ENCODE results near the gene RNF157.
A peak's percentile ranks its signal among the peaks of the same experiment; 100 is the strongest.

Gene RNF157

DNA sequence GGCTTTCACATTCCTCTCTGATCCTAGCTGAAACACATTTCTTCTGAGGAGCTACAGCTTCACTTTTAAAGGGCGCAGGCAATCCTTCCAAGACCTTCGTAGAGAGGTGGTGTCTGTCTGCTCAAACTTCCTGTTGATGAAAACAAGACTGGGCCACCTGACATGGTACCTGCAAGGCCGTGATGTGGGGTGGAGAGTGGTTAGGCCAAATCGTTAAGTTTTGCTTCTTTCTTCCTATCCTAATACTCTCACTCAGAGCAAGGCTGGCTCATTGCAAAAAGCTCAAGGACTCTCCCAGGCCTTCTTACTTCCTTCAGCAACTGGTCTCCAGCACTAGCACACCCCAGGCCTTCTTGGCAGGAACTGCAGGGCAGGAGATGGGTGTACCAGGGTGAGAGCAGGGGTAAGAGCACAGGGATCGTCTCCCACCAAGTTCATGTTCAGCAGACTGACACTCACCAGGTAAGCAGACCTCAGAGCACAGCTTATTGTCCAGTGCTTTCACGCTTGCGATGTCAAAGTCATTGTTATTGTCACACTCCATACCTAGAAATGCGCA is 88.3 kb downstream of the RNF157 start:
- peaks cover 0 to 21% (median 7%) of the 10 kb centered on the region in 5 donors for H3K36me3 ChIP-seq (ENCODE audit: control insufficient read depth in 5 of 5, insufficient read depth in 5 of 5, low read length in 5 of 5)
- peaks cover 0 to 5% (median 0%) of the 10 kb centered on the region in 5 donors for H3K4me1 ChIP-seq (ENCODE audit: control insufficient read depth in 5 of 5, insufficient read depth in 5 of 5, low read length in 5 of 5)
- H3K27ac ChIP-seq (ENCODE audit: low read depth, low read length) = no peak overlapping the region
- H3K27me3 ChIP-seq (ENCODE audit: control insufficient read depth in 5 of 5, insufficient read depth in 4 of 5, low read length in 5 of 5) = no peaks in the 10 kb centered on the region
- no peak overlapping the region for H3K9ac ChIP-seq (ENCODE audit: low read length in 5 of 5)
- H3K4me3 ChIP-seq (ENCODE audit: low read depth in 1 of 5, low read length in 5 of 5) = no peak overlapping the region
- no peaks in the 10 kb centered on the region for H3K9me3 ChIP-seq (ENCODE audit: control insufficient read depth in 5 of 5, low read length in 5 of 5)

DNA sequence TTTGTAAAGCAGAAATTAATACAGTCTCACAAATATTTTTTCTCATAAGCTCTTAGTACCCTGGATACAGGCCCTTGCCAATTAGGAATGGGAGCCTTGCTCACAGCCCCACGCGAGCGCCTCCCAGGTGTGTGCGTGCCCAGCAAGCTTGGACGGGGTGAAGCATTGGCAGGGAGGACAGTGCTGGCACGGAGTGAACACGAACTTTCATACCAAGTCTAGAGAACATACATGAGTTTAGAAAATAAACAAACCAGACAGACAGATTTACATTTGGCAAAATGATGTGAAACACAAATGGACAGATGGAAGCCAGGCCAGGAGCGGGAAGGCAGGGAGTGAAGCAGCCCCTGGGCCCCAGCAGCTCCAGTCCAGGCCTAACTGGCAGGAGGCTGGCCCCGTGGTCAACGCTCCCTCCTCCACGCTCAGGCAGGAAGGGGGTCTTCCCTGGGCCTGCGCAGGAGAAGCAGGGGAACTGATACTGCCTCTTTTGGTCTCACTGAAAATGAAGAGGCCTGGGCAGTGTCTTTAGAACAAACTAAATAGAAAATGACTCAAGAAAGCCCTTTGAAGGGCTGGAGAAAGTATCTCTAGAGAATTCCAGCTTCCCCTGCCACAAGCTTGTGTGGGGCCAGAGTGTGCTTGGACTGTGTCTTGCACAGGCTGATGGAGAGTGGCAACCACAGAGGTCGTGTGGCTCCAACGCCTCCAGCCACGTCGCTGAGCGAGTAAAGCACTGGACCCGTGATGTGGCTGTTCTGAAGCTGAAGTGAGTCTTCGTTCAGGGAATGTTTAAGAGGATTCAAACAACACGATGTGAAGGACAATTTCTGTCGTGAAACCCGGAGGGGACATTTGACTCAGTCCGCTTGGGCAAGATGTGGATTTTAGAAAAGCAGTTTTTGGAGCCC is 89.3 kb downstream of the RNF157 start:
- peaks cover 0 to 15% (median 6%) of the 10 kb centered on the region in 5 donors for H3K4me1 ChIP-seq (ENCODE audit: control insufficient read depth in 5 of 5, insufficient read depth in 5 of 5, low read length in 5 of 5)
- H3K4me3 ChIP-seq (ENCODE audit: low read depth in 1 of 5, low read length in 5 of 5) = no peak overlapping the region
- no peaks in the 10 kb centered on the region for H3K27me3 ChIP-seq (ENCODE audit: control insufficient read depth in 5 of 5, insufficient read depth in 4 of 5, low read length in 5 of 5)
- H3K27ac ChIP-seq (ENCODE audit: low read depth, low read length) = no peak overlapping the region
- peaks cover 0 to 18% (median 9%) of the 10 kb centered on the region in 5 donors for H3K36me3 ChIP-seq (ENCODE audit: control insufficient read depth in 5 of 5, insufficient read depth in 5 of 5, low read length in 5 of 5)
- no peak overlapping the region for H3K9ac ChIP-seq (ENCODE audit: low read length in 5 of 5)
- H3K9me3 ChIP-seq (ENCODE audit: control insufficient read depth in 5 of 5, low read length in 5 of 5) = no peaks in the 10 kb centered on the region

DNA sequence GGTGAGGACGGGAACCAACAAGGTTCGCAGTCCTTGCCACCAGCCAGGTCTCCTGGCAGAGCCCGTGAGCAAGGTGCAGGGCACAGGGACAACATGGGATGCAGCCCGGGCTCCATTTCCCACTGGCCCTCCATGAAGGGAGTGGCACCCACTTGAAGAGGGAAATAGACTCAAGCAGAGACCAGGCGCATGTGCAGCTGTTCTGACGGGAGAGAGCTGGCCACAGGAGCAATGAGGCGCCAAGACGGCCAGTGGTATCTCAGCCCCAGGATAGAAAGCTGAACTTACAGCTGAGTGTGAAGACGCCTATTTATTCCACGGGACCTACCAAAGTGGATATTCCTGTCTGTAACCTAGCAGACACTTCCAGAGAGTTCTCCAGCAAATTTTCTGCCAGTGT is 91.1 kb downstream of the RNF157 start:
- peaks cover 0 to 30% (median 20%) of the 10 kb centered on the region in 5 donors for H3K4me1 ChIP-seq (ENCODE audit: control insufficient read depth in 5 of 5, insufficient read depth in 5 of 5, low read length in 5 of 5)
- H3K9me3 ChIP-seq (ENCODE audit: control insufficient read depth in 5 of 5, low read length in 5 of 5) = no peaks in the 10 kb centered on the region
- H3K27me3 ChIP-seq (ENCODE audit: control insufficient read depth in 5 of 5, insufficient read depth in 4 of 5, low read length in 5 of 5) = no peaks in the 10 kb centered on the region
- peaks cover 0 to 20% (median 16%) of the 10 kb centered on the region in 5 donors for H3K36me3 ChIP-seq (ENCODE audit: control insufficient read depth in 5 of 5, insufficient read depth in 5 of 5, low read length in 5 of 5)
- H3K9ac ChIP-seq (ENCODE audit: low read length in 5 of 5) = no peak overlapping the region
- H3K27ac ChIP-seq (ENCODE audit: low read depth, low read length) = no peak overlapping the region
- no peak overlapping the region for H3K4me3 ChIP-seq (ENCODE audit: low read depth in 1 of 5, low read length in 5 of 5)

DNA sequence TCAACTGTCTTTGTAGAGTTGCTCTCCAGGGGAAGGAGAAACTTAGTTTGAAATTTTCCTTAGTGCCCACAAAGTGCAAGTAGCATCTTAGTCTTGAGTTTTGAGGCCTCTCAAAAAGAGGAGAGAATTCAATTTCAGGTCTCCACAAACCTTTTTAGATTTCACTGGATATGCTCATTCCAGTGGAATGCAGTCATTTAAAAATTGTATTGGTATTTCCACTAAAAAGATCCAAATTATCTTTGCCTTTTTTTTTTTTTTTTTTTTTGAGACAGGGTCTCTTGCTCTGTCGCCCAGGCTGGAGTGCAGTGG is 92.3 kb downstream of the RNF157 start:
- Histone ChIP-seq H3K4me3 (ENCODE audit: low read depth in 1 of 5, low read length in 5 of 5) (no peak overlapping the region), H3K36me3 (ENCODE audit: control insufficient read depth in 5 of 5, insufficient read depth in 5 of 5, low read length in 5 of 5) (peaks cover 0 to 20% (median 16%) of the 10 kb centered on the region in 5 donors), H3K27me3 (ENCODE audit: control insufficient read depth in 5 of 5, insufficient read depth in 4 of 5, low read length in 5 of 5) (no peaks in the 10 kb centered on the region), H3K27ac (ENCODE audit: low read depth, low read length) (no peak overlapping the region), H3K9ac (ENCODE audit: low read length in 5 of 5) (no peak overlapping the region), H3K9me3 (ENCODE audit: control insufficient read depth in 5 of 5, low read length in 5 of 5) (no peaks in the 10 kb centered on the region), H3K4me1 (ENCODE audit: control insufficient read depth in 5 of 5, insufficient read depth in 5 of 5, low read length in 5 of 5) (peaks cover 0 to 42% (median 25%) of the 10 kb centered on the region in 5 donors)

DNA sequence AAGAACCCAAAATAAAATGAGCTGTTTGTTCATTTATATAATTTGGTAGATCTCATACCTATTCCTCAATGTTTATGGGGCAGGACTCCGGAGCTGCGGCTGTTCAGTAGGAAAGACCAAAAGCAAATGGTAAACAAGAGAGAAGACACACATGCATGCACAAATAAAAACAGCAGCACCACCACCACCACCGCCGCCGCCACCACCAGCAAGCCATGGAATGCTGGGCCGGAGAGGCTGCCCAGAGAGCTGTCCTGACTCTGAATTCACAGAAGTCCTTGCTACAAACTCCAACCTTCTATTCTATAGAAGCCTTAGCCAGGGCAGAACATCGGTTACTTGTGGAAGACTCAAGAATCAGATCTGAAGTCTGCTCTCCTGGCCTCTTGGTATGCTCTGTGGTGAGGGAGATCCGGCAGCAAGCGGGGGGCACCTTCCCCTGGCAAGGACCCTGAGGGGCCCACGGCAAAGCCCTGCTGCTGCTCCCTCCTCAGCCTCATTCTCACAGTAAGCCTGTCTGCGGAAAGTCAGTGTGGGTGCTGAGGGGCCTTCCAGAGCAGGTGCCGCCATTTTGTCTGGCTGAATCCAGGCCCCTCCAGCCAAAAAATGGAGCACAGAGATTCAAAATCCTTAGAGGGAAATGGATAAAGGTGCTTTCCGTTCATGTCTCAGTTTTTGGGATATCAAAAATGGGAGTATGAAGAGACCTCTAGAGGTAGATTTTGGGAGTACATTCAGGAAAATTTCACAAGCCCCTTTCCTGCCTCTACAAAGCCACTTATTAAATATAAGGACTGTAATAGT is 92.9 kb downstream of the RNF157 start:
- no peaks in the 10 kb centered on the region for H3K9me3 ChIP-seq (ENCODE audit: control insufficient read depth in 5 of 5, low read length in 5 of 5)
- H3K27ac ChIP-seq (ENCODE audit: low read depth, low read length) = no peak overlapping the region
- no peak overlapping the region for H3K9ac ChIP-seq (ENCODE audit: low read length in 5 of 5)
- H3K4me3 ChIP-seq (ENCODE audit: low read depth in 1 of 5, low read length in 5 of 5) = no peak overlapping the region
- H3K4me1 ChIP-seq (ENCODE audit: control insufficient read depth in 5 of 5, insufficient read depth in 5 of 5, low read length in 5 of 5) = peaks cover 0 to 42% (median 25%) of the 10 kb centered on the region in 5 donors
- H3K36me3 ChIP-seq (ENCODE audit: control insufficient read depth in 5 of 5, insufficient read depth in 5 of 5, low read length in 5 of 5) = peaks cover 0 to 20% (median 16%) of the 10 kb centered on the region in 5 donors
- H3K27me3 ChIP-seq (ENCODE audit: control insufficient read depth in 5 of 5, insufficient read depth in 4 of 5, low read length in 5 of 5) = no peaks in the 10 kb centered on the region

DNA sequence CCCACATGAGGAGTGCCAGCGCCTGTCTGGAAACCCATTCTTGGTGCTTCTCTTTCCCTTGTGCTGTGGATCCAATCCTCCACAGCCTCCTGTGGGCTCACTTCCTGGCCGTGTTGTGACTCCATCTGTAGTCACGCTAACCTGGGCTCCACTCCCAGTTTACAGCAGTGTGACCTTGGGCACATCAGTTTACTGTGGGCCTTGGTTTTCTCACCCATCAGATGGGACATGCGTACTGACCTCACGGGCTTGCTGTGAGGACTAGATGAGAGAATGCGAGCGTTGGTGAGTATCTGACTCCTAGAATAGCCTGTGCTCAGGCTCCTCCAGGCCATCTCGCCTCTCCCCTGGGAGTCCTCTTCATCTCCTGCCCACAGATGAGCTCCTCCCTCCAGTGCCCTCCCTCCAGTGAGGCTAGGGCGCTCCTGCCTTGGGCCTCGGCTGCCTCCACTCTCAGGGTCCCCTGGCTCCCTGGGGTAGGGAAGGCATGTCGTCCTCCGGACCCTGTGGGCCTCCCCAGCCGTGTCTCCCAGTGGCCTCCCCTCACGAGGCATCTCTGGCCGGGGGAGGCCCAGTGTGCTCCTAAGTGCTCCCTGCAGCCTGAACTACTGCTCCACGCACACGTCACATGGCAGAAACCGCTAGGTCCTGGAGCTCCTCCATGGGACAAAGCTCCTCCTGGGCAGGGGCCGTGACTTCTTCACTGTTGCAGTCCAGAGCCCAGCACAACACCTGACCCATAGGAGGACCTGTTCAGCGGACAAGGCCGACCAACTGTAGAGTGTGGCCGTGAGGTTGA is 94.0 kb downstream of the RNF157 start:
- Histone ChIP-seq H3K4me3 (ENCODE audit: low read depth in 1 of 5, low read length in 5 of 5) (peak overlapping the region in 2 of 5 donors; percentile 41 to 42), H3K27ac (ENCODE audit: low read depth, low read length) (no peak overlapping the region), H3K9me3 (ENCODE audit: control insufficient read depth in 5 of 5, low read length in 5 of 5) (no peaks in the 10 kb centered on the region), H3K27me3 (ENCODE audit: control insufficient read depth in 5 of 5, insufficient read depth in 4 of 5, low read length in 5 of 5) (no peaks in the 10 kb centered on the region), H3K36me3 (ENCODE audit: control insufficient read depth in 5 of 5, insufficient read depth in 5 of 5, low read length in 5 of 5) (peaks cover 0 to 11% (median 9%) of the 10 kb centered on the region in 5 donors), H3K4me1 (ENCODE audit: control insufficient read depth in 5 of 5, insufficient read depth in 5 of 5, low read length in 5 of 5) (peaks cover 0 to 53% (median 33%) of the 10 kb centered on the region in 5 donors), H3K9ac (ENCODE audit: low read length in 5 of 5) (peak overlapping the region in 2 of 5 donors; percentile 15 to 69)

DNA sequence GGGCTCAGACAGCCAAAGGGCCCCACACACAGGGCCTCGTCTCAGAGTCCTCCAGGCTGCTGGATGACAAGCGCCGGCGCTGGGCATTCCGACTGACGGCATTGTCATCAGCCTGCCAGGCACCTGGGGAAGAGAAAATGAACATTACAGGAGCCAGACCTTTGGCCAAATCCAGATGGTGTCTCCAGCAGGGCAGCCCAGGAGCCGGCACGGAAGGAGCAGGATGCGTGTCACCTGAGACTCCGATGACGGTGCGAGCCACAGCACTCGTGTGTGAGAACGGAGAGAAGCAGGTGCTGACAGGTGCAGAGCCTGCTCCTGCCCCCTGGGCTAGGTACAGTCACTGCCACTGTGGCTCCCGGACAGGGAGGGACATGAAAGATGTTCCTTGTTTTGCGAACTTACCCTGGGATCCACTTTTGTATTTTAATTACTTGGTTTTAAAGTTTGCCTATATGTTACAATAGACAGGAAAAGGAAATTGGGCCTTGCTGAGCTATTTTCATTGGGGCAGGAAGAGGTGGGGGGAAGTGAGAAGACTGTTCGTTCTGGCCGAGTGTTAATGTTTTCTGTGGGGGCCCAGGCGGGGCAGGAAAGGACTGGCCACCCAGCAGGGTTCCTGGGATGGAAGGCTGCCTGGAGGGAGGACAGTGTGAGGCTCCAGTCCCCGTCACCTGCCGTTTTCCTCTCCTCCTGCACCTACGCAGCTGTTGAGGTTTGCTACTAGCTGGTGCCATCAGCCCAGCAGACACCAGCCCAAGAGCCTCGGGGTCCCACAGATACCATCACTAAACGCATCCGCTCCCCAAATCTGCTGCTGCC is 94.9 kb downstream of the RNF157 start:
- H3K4me1 ChIP-seq (ENCODE audit: control insufficient read depth in 5 of 5, insufficient read depth in 5 of 5, low read length in 5 of 5) = peaks cover 0 to 60% (median 41%) of the 10 kb centered on the region in 5 donors
- peaks cover 0 to 11% (median 7%) of the 10 kb centered on the region in 5 donors for H3K36me3 ChIP-seq (ENCODE audit: control insufficient read depth in 5 of 5, insufficient read depth in 5 of 5, low read length in 5 of 5)
- peaks cover 0 to 4% (median 1%) of the 10 kb centered on the region in 5 donors for H3K27me3 ChIP-seq (ENCODE audit: control insufficient read depth in 5 of 5, insufficient read depth in 4 of 5, low read length in 5 of 5)
- peak overlapping the region in 3 of 5 donors; percentile 22 to 42 (median 41) for H3K4me3 ChIP-seq (ENCODE audit: low read depth in 1 of 5, low read length in 5 of 5)
- peak overlapping the region in 2 of 5 donors; percentile 15 to 69 for H3K9ac ChIP-seq (ENCODE audit: low read length in 5 of 5)
- no peak overlapping the region for H3K27ac ChIP-seq (ENCODE audit: low read depth, low read length)
- H3K9me3 ChIP-seq (ENCODE audit: control insufficient read depth in 5 of 5, low read length in 5 of 5) = no peaks in the 10 kb centered on the region

DNA sequence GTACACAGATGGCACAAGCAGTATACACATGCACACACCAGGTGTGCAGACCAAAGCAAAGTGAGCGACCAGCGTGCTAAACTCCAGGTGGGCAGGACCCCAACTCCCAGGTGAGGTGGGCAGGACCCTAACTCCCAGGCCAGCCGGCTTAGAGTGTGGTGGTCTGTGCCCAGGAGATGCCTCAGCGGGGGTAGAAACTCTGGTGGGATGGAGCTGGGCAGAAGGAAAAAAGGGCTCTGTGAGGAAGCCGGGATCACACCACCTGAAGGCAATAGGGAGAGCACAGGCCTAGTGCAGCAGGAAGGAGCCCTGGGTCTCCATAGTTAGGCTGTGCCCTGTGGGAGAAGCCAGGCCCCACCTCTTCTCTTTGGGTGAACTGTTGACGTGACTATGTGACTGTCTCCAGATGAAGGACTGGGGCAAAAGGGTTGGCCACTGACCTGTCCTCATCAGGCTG is 97.7 kb downstream of the RNF157 start:
- Histone ChIP-seq H3K36me3 (ENCODE audit: control insufficient read depth in 5 of 5, insufficient read depth in 5 of 5, low read length in 5 of 5) (peaks cover 0 to 11% (median 7%) of the 10 kb centered on the region in 5 donors), H3K4me3 (ENCODE audit: low read depth in 1 of 5, low read length in 5 of 5) (no peak overlapping the region), H3K27me3 (ENCODE audit: control insufficient read depth in 5 of 5, insufficient read depth in 4 of 5, low read length in 5 of 5) (peaks cover 16 to 32% (median 27%) of the 10 kb centered on the region in 5 donors), H3K9ac (ENCODE audit: low read length in 5 of 5) (no peak overlapping the region), H3K4me1 (ENCODE audit: control insufficient read depth in 5 of 5, insufficient read depth in 5 of 5, low read length in 5 of 5) (peaks cover 2 to 74% (median 62%) of the 10 kb centered on the region in 5 donors), H3K9me3 (ENCODE audit: control insufficient read depth in 5 of 5, low read length in 5 of 5) (no peaks in the 10 kb centered on the region), H3K27ac (ENCODE audit: low read depth, low read length) (no peak overlapping the region)
